Stimulated activated CD4-positive, alpha-beta T cell treated with anti-CD3 and anti-CD28 coated beads, Interleukin-2, amount 100 ng/mL, for 24 hours (primary cell): ENCODE data around the gene SPDYE18.
"Not testable (repeated sequence)": the region's sequence is repeated elsewhere in the genome, so short reads cannot be mapped to it uniquely, and the experiment has no call there.

Experiments
- DNase-seq, 2 donors: peaks; one replicate each; pipeline ENCODE4 v3.0.0-alpha.2; 2020

Gene SPDYE18

GRCh38 chr7:77062557-77062956, at the start of gene SPDYE18:
SPDYE18 (minus strand) TSS chr7:77062558; CDS start chr7:77060512, 2,046 bp downstream.
- DNase-seq: not testable (repeated sequence)

- DNase-seq: not testable (repeated sequence)
Observed at GRCh38 chr7:77108362-77108761, 46.0 kb upstream of the SPDYE18 start.

DNA sequence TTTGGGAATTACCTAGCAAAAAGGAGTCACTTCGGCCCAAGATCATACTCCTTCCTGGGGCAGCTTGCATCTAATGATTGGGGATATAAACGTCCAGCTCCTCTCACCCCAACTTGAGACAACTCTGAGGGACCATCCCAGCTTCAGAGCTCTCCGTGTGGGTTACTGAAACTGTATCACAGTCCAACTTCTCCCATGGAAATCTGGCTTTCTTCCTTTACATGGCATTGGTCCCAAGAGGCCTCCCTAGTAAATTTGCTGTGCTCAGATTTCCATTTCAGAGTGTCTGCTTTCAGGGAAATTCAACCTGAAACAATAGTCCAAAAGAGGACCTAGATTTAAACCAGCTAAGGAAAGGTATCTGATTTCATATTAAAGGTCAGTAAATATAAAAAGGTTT, 45.3 kb upstream of the SPDYE18 start:
- not testable (repeated sequence) for DNase-seq

DNA sequence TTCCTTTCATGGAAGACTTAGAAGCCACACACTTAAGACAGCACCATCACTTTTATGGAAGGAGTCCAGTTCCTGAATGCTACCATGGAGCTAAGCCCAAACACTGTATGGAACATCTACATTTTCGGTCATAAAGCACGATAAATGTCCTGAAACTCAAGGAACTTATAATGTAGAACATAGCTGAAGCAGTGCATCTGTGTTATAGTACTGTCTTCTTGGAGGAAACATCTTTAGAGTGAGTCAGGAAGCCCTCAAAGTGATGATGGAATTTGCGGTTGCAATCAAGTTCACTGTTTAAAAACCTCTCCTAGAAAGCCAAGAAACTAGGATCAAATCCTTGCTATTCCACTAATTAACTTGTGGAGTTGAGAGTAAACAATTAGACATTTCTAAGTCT, 43.5 kb upstream of the SPDYE18 start:
- DNase-seq: not testable (repeated sequence)

DNA sequence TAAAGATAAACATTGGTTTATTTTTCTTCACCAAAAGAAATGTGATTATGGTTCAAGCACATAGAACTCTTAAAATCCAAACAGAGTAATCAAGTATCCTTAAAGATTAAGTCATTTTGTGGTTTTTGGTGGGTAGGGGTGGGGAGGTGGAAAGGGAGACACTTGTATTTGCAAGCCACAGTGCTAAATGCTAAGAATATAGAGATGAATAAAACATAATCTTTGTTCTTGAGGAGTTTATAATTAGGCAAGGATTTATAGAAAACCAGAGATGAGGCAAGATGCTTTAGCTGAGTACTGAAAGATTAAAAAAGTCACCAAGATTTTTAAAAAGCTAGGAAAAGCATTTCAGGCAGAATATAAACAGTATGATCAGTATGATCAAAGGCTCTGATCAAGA, 40.3 kb upstream of the SPDYE18 start:
- not testable (repeated sequence) for DNase-seq

GRCh38 chr7:77101187-77101586, 38.8 kb upstream of the SPDYE18 start:
- DNase-seq: not testable (repeated sequence)

DNA sequence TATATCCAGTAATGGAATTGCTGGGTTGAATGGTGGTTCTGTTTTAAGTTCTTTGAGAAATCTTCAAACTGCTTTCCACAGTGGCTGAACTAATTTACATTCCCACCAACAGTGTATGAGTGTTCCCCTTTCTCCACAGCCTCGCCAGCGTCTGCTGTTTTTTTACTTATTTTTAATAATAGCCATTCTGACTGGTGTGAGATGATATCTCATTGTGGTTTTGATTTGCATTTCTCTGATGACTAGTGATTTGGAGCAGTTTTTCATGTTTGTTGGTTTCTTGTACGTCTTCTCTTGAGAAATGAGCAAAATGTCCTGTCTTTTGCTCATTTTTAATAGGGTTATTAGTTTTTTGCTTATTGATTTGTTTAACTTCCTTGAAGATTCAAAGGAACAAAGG, 38.1 kb upstream of the SPDYE18 start:
- DNase-seq: not testable (repeated sequence)

- DNase-seq: not testable (repeated sequence)
Observed at GRCh38 chr7:77092301-77092700, 29.9 kb upstream of the SPDYE18 start.

DNA sequence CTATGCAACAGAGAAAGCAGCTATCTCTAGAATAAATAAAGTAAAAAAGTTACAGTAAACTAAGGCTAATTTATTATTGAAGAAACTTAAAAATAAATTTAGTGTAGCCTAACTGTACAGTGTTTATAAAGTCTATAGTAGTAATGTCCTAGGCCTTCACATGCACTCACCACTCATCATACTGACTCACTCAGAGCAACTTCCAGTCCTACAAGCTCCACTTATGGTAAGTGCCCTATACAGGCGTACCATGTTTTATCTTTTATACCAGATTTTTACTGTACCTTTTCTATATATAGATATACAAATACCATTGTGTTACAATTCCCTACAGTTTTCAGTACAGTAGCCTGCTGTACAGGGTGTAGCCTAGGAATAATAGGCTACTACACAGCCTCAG, 19.8 kb upstream of the SPDYE18 start:
- DNase-seq: not testable (repeated sequence)

DNA sequence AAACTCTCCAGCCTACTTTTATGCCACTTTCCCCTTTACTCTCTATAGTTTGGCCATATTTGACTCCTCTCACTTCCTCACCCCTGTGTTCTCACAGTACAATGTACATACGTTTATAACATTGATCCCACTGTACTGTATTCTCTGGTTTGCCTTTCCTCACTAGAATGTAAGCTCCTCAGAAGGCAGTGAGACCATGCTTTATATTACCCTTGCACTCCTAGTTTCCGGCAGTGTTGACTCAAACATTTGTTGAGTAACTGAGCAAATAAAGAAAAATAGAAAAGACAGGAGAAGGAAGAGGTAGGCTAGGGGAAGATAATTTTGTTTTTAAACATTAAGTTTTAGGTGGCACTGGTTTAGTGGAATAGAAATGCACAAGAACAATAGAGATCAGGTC, 17.9 kb upstream of the SPDYE18 start:
- DNase-seq: not testable (repeated sequence)

- DNase-seq: not testable (repeated sequence)
Observed at GRCh38 chr7:77079624-77080023, 17.3 kb upstream of the SPDYE18 start.

DNA sequence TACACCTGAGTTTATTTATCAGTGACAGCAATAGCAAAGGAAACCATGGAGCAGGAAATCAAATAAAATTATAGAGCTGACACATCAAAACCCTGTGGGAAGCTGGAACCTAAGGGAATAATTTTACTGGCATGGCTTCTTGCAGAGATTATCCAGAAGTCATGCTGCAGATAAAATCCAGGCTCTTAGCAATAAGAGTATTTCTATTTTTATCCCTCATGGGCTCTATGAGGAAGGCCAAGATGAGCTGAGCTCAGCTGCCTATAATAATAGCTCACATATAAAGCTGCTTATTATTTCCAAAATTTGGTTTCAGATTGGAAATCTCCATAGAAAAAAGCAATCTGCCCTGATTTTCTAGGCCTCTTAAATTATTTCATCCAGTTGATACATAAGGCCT, 16.8 kb upstream of the SPDYE18 start:
- not testable (repeated sequence) for DNase-seq

DNA sequence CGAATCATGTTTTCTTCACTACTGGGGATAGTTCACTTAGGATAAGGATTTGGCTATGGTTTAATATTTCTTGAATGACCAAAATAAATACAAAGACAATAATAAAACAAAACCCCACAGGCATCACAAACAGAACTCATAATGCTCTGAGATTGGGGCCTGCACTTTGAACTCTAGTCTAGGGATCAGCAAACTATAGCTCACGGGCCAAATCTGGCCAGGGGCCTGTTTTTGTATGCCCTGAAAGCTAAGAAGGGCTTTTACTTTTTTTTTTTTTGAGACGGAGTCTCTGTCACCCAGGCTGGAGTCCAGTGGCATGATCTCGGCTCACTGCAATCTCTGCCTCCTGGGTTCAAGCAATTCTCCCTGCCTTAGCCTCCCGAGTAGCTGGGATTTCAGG, 14.7 kb upstream of the SPDYE18 start:
- not testable (repeated sequence) for DNase-seq

GRCh38 chr7:77074786-77075396, 12.5 kb upstream of the SPDYE18 start:
- DNase-seq: not testable (repeated sequence)

DNA sequence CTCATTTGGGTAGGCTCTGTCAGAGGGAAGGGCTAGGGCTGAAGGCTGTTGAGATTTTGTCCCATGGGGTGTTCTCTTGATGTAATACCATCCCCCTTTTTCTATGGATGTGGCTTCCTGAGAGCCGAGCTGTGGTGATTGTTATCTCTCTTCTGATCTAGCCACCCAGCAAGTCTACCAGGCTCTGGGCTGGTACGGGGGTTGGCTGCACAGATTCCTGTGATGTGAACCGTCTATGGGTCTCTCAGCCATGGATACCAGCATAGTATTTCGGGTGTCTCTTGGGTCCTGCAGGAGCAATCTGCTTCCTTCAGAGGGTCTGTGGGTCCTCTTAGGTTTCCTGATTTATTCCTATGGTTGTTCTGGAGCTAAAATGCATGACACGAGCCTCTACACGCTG, 8.8 kb upstream of the SPDYE18 start:
- not testable (repeated sequence) for DNase-seq

DNA sequence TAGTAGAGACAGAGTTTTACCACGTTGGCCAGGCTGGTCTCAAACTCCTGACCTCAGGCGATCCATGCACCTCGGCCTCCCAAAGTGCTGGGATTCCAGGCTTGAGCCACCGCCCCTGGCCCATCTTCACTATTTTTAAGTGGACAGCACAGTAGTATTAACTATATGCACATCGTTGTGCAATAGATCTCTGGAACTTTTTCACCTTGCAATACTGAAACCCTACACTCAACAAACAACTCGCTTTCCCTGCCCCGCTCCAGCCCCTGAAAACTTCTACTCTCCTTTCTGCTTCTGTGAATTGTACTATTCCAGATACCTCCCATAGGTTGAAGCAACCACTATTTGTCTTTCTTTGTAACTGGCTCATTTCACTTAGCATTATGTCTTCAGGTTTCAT, 3.5 kb upstream of the SPDYE18 start:
- not testable (repeated sequence) for DNase-seq

GRCh38 chr7:77063732-77064131, 1.4 kb upstream of the SPDYE18 start:
- DNase-seq: not testable (repeated sequence)

DNA sequence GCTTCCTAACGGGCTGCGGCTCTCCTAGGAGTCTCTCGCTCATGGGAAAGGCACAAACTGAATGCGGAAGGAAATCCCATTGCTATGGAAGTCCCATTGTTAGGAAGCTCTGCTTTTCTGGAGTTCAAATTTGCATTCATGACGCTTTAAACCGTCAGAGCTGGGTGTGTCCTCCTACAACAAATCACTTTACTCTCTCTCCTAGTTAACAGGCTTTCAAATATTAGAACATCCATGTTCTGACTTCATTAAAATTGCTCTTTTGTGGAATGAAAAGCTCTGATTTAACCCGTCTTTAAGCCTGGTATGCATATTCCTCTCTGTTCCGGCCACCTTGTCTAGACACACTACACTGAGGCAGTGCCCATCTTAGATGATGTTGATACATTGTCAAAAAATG, 30.1 kb downstream of the SPDYE18 start, which contains the start of gene SPDYE17:
Gene SPDYE17, minus strand, starts transcription at position 101 of the 400 bp plus-strand sequence. CDS start 1,791 bp downstream, outside the sequence.
- not testable (repeated sequence) for DNase-seq

GRCh38 chr7:77026349-77026748, 36.0 kb downstream of the SPDYE18 start:
- DNase-seq: not testable (repeated sequence)

DNA sequence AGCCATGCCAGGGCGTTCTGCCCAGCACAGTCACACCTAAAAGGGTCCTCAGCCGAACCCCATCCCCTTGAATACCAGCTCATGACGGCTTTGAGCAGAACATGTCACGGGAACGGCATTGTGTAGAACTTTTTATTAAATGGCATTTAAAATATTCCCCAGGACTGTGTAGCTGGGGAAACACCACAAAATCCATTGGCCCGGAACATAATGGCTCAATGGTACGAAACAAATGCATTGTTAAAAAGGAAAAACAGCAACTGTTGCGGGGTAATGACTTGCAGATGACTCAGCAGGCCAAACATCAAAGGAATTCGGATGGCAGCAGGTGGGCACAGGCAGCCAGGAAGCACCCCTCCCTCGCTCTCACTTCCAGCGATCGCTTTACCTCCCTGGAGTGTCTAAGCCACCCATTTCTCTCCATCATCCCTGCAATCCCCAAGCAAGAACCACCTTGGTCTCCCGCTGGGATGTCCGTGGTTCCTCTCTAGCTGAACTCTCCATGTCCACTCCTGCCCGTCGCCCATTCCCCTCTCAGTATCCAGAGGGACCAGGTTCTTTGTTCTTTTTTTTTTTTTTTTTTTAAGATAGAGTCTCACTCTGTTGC, 52.2 kb downstream of the SPDYE18 start:
- not testable (repeated sequence) for DNase-seq

GRCh38 chr7:77008000-77008399, 54.4 kb downstream of the SPDYE18 start:
- not testable (repeated sequence) for DNase-seq

- DNase-seq: not testable (repeated sequence)
Observed at GRCh38 chr7:77006127-77007110, 55.9 kb downstream of the SPDYE18 start.

GRCh38 chr7:77005461-77006057, 56.8 kb downstream of the SPDYE18 start:
- not testable (repeated sequence) for DNase-seq
